Nephron (organoid): ENCODE data around the gene SLC6A2.
A peak's percentile ranks its signal among the peaks of the same experiment; 100 is the strongest.

Experiments
- H3K27ac Mint-ChIP-seq, 3 experiments: 2 replicates each; pipeline ENCODE4 v1.8.0; 2020; ENCODE audit warnings: mixed read lengths in 3 of 3, mild to moderate bottlenecking in 2 of 3, moderate library complexity in 1 of 3
- H3K27me3 Mint-ChIP-seq: 2 replicates; pipeline ENCODE4 v1.8.0; 2021; ENCODE audit warnings: low read depth, mild to moderate bottlenecking, moderate library complexity, mixed read lengths
- H3K36me3 Mint-ChIP-seq: 2 replicates; pipeline ENCODE4 v1.8.0; 2020; ENCODE audit warnings: low read depth, mixed read lengths
- H3K4me1 Mint-ChIP-seq: 2 replicates; pipeline ENCODE4 v1.8.0; 2020; ENCODE audit warnings: mixed read lengths
- H3K4me3 Mint-ChIP-seq, 3 experiments: 2 replicates each; pipeline ENCODE4 v1.8.0; 2020; ENCODE audit warnings: mild to moderate bottlenecking in 3 of 3, mixed read lengths in 3 of 3, moderate library complexity in 2 of 3
- H3K9me3 Mint-ChIP-seq: 2 replicates; pipeline ENCODE4 v1.8.0; 2020; ENCODE audit warnings: mixed read lengths
- CTCF ChIP-seq, 3 experiments: fragments of 200-600 bp; sonication (generic); IDR thresholded peaks; one replicate each; pipeline ENCODE4 v1.5.0; 2021; ENCODE audit warnings: antibody characterized with exemption in 3 of 3; ENCODE audit not compliant: unreplicated experiment in 3 of 3

Gene SLC6A2

GRCh38 chr16:55643161-55643970 is 12.4 kb upstream of the SLC6A2 start:
- Mint-ChIP-seq H3K4me3 (no peak overlapping the region), H3K9me3 (no peaks in the 10 kb centered on the region), H3K27me3 (peaks cover 39% of the 10 kb centered on the region), H3K4me1 (peaks cover 7% of the 10 kb centered on the region), H3K27ac (no peak overlapping the region), H3K36me3 (no peaks in the 10 kb centered on the region)
- TF ChIP-seq CTCF (IDR thresholded peaks at IDR 0.05; ENCODE audit: unreplicated experiment in 3 of 3): no peak

- Mint-ChIP-seq H3K27me3 (peaks cover 57% of the 10 kb centered on the region), H3K4me3 (no peak overlapping the region), H3K36me3 (no peaks in the 10 kb centered on the region), H3K27ac (peak overlapping the region in 1 of 3 experiments; percentile 59), H3K4me1 (peaks cover 7% of the 10 kb centered on the region), H3K9me3 (no peaks in the 10 kb centered on the region)
- TF ChIP-seq CTCF (IDR thresholded peaks at IDR 0.05; ENCODE audit: unreplicated experiment in 3 of 3): no peak
These were observed 9.8 kb upstream of the SLC6A2 start for GRCh38 chr16:55645986-55646385.

- H3K36me3 Mint-ChIP-seq: no peaks in the 10 kb centered on the region
- no peaks in the 10 kb centered on the region for H3K9me3 Mint-ChIP-seq
- peaks cover 62% of the 10 kb centered on the region for H3K27me3 Mint-ChIP-seq
- H3K4me1 Mint-ChIP-seq: peaks cover 7% of the 10 kb centered on the region
- H3K4me3 Mint-ChIP-seq: no peak overlapping the region
- H3K27ac Mint-ChIP-seq: no peak overlapping the region
- no peak for TF ChIP-seq CTCF (IDR thresholded peaks at IDR 0.05; ENCODE audit: unreplicated experiment in 3 of 3)
These were observed 8.4 kb upstream of the SLC6A2 start for GRCh38 chr16:55647343-55647742.

GRCh38 chr16:55647798-55648197 is 8.0 kb upstream of the SLC6A2 start:
- no peak overlapping the region for H3K4me3 Mint-ChIP-seq
- TF ChIP-seq CTCF (IDR thresholded peaks at IDR 0.05; ENCODE audit: unreplicated experiment in 3 of 3): no peak
- H3K9me3 Mint-ChIP-seq: no peaks in the 10 kb centered on the region
- H3K4me1 Mint-ChIP-seq: peaks cover 7% of the 10 kb centered on the region
- H3K27ac Mint-ChIP-seq: no peak overlapping the region
- peaks cover 62% of the 10 kb centered on the region for H3K27me3 Mint-ChIP-seq
- H3K36me3 Mint-ChIP-seq: no peaks in the 10 kb centered on the region

- Mint-ChIP-seq H3K36me3 (no peaks in the 10 kb centered on the region), H3K9me3 (no peaks in the 10 kb centered on the region), H3K4me1 (peaks cover 4% of the 10 kb centered on the region), H3K27ac (no peak overlapping the region), H3K27me3 (peaks cover 51% of the 10 kb centered on the region), H3K4me3 (no peak overlapping the region)
- no peak for TF ChIP-seq CTCF (IDR thresholded peaks at IDR 0.05; ENCODE audit: unreplicated experiment in 3 of 3)
These were observed 3.7 kb upstream of the SLC6A2 start for GRCh38 chr16:55651841-55652824.
